Brain microvascular endothelial cell (primary cell): Measurements from ENCODE around the gene DDX49.

Source experiments
- DNase-seq: peaks from one replicate; pipeline ENCODE4 v3.0.0-alpha.2; 2020
- H3K27ac ChIP-seq: fragments of 250-450 bp; sonication (Bioruptor Pico); 2 replicates; pipeline ENCODE4 v1.5.1; 2020; ENCODE audit warnings: mild to moderate bottlenecking, moderate library complexity
- H3K27me3 ChIP-seq: fragments of 250-450 bp; sonication (Bioruptor Pico); replicated peaks from 2 replicates; pipeline ENCODE4 v1.5.1; 2020; ENCODE audit warnings: mild to moderate bottlenecking
- H3K36me3 ChIP-seq: fragments of 250-450 bp; sonication (Bioruptor Pico); replicated peaks from 2 replicates; pipeline ENCODE4 v1.5.1; 2020; ENCODE audit warnings: mild to moderate bottlenecking
- H3K4me3 ChIP-seq: 2 replicates; pipeline ENCODE4 v1.5.1; 2011; ENCODE audit warnings: low read depth, mild to moderate bottlenecking, control low read depth, low read length, moderate library complexity
- in situ Hi-C: cut with HindIII; loops from 2 replicates; pipeline ENCODE4 v1.10.0; 2017; ENCODE audit warnings: low sequenced_read_pairs, low pct_ligation_motif_present
- TF ChIP-seq, protein P1 (sequence below): IDR thresholded peaks from 2 replicates; pipeline ENCODE4 v1.5.1; 2011; ENCODE audit warnings: low read depth, mild to moderate bottlenecking, moderate library complexity, low read length, control low read depth, inconsistent platforms; ENCODE audit errors: missing control alignments

Gene DDX49

DNA sequence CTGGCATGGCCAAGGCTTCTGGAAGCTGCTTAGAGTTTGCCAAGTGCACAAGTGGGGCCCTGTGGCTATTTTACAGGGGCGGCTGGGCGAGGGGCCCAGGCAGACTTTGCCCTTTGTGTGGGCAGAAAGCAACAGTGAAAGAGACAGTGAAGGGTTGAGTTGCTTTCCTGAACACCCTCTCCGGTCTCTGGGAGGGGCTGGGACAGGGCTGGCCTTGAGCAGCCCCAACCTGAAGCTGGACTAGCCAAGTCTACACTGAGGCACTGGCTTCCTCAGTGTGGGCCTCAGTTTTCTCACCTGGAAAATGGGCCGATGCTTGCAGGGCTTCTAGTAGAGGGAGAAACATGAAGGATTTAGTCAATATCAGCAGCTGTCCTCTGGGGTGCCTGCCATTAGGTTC lies 23.9 kb downstream of the DDX49 start:
- no peaks in the 10 kb centered on the region for H3K36me3 ChIP-seq
- H3K27ac ChIP-seq, result no peak overlapping the region
- no peak overlapping the region for H3K4me3 ChIP-seq
- no peaks in the 10 kb centered on the region for H3K27me3 ChIP-seq
- in situ Hi-C loops, result no loop called here
- TF ChIP-seq, protein P1, sequence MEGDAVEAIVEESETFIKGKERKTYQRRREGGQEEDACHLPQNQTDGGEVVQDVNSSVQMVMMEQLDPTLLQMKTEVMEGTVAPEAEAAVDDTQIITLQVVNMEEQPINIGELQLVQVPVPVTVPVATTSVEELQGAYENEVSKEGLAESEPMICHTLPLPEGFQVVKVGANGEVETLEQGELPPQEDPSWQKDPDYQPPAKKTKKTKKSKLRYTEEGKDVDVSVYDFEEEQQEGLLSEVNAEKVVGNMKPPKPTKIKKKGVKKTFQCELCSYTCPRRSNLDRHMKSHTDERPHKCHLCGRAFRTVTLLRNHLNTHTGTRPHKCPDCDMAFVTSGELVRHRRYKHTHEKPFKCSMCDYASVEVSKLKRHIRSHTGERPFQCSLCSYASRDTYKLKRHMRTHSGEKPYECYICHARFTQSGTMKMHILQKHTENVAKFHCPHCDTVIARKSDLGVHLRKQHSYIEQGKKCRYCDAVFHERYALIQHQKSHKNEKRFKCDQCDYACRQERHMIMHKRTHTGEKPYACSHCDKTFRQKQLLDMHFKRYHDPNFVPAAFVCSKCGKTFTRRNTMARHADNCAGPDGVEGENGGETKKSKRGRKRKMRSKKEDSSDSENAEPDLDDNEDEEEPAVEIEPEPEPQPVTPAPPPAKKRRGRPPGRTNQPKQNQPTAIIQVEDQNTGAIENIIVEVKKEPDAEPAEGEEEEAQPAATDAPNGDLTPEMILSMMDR, result no peak
- no peak for DNase-seq

DNA sequence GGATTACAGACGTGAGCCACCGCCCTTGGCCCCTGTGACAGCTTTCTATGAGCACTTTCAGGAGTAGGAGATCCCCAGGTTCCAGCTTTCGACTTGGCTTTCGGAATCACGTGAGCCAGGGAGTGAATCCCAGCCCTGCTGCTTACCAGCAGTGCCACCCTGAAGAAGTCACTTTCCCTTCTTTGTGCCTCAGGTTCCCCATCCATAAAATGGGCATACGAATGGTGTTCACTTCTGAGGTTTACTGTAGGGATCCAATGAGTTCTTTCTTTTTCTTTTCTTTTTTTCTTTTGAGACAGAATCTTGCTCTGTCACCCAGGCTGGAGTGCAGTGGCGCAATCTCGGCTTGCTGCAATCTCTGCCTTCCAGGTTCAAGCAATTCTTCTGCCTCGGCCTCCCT lies 25.8 kb downstream of the DDX49 start:
- no peak overlapping the region for H3K27ac ChIP-seq
- H3K27me3 ChIP-seq, result no peaks in the 10 kb centered on the region
- no peak overlapping the region for H3K4me3 ChIP-seq
- TF ChIP-seq, protein P1, result no peak
- in situ Hi-C loops, result no loop called here
- DNase-seq, result no peak
- H3K36me3 ChIP-seq, result no peaks in the 10 kb centered on the region

DNA sequence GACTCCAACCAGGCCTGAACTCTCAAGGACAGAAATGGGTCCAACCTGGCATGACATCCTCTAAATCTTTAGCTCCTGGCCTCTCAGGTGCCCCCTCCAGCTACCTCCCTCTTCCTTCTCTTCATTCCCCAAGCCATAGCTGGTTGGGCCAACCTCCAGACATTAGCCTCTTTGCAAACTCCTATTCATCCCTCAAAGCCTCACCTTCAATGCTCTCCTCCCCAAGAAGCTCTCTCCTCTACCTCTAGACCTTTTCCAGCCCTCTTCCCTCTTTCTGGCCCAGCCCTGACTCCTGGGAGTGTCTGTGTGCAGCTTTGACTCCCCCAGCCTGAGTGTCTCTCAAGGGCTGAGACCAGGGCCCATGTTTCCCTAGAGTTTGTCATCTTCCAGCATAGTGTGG lies 26.8 kb downstream of the DDX49 start:
- H3K4me3 ChIP-seq, result no peak overlapping the region
- no peak overlapping the region for H3K27ac ChIP-seq
- no peaks in the 10 kb centered on the region for H3K36me3 ChIP-seq
- TF ChIP-seq, protein P1, result no peak
- DNase-seq, result no peak
- in situ Hi-C loops, result no loop called here
- H3K27me3 ChIP-seq, result no peaks in the 10 kb centered on the region

DNA sequence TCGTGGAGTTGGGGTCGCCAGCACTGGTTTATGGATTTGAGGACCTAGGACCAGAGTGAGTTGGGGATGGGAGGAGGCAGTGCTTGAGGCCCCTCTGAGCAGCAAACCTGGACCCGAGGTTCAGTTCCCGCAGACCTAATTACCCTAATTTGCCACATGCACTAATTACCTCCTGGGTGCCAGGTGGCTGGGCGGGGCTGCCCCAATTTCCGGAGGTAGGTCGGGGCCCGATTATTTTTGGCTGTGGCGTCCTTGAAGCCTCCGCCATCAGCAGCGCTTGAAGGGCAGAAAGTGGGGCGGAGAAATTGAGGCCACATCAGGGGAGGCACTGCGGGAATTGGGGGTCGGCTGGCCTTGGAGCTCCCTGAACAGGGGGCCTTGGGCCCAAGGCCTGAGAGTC lies 27.4 kb downstream of the DDX49 start:
- H3K27ac ChIP-seq, result no peak overlapping the region
- no peak for DNase-seq
- H3K4me3 ChIP-seq, result no peak overlapping the region
- in situ Hi-C loops, result no loop called here
- TF ChIP-seq, protein P1, result no peak
- no peaks in the 10 kb centered on the region for H3K36me3 ChIP-seq
- no peaks in the 10 kb centered on the region for H3K27me3 ChIP-seq

DNA sequence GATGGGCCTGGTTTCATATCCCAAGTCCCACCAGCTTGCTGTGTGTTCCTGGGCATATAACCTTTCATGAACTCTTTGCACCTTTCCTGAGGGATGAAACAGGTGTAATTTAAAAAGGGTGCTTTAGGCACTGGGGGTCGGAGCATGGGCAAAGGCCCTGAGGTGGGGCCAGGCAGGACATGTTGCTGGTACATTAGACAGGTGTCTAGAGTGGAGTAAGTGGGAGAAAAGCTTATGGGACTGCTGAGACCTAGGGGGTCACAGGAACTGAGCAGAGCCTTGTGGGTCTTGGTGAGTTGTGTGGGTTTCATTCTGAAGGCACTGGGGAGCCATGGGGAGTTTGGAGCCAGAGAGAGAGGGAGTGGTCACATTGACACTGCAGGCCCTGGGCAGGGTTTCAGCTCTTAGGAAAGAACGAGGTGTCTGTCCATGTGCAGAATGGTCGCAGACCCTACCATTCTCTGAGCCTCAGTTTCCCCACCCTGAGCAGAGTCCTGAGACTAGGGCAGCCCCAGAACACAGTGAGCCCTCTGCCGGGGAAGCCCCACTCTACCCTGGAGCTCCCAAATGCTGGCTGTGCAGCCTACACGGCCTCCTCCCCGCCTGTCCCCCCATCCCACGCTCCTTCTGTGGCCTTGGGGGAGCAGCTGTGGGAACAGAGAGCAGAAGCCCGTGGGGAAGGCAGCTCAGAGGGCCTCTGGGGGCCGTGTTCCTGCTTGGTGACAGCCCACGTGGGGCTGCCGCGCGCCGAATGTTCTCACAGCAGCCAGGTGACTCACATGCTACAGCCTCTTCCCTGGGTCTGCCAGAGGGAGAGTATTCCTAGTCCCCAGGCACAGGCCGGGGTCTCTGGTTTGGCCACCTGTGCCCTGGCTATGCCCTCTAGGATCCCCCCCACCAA lies 28.8 kb downstream of the DDX49 start:
- TF ChIP-seq, protein P1, result no peak
- Histone ChIP-seq H3K36me3 (no peaks in the 10 kb centered on the region), H3K4me3 (no peak overlapping the region), H3K27me3 (no peaks in the 10 kb centered on the region), H3K27ac (no peak overlapping the region)
- in situ Hi-C loops, result no loop called here
- DNase-seq, result no peak

DNA sequence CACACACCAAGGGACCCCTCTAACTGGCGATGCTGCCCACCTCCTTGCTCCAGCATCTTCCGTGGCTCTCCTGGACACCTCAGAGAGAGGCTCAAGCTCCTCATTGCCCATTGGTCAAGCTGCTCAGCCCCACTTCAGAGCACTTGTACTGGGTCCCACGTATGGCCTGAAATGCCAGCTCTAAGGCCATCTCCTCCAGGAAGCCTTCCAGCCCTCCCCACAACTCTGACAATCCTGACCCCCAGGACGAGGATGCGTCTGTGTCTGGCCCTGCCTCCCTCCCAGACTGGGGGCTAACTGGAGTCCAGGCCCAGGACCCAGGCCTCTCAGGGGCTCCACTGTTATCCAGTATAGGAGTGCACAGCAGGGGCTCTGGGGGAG lies 29.5 kb downstream of the DDX49 start:
- no peaks in the 10 kb centered on the region for H3K27me3 ChIP-seq
- TF ChIP-seq, protein P1, result no peak
- in situ Hi-C loops, result no loop called here
- no peak overlapping the region for H3K27ac ChIP-seq
- no peaks in the 10 kb centered on the region for H3K36me3 ChIP-seq
- H3K4me3 ChIP-seq, result no peak overlapping the region
- no peak for DNase-seq
